LoVo (cell line): ENCODE results near the gene SRSF5.
A peak's percentile ranks its signal among the peaks of the same experiment; 100 is the strongest.
"Not testable (repeated sequence)": the region's sequence is repeated elsewhere in the genome, so short reads cannot be mapped to it uniquely, and the experiment has no call there.

Experiments used
- DNase-seq: peaks from one replicate; pipeline ENCODE4 v3.0.0-alpha.2; 2016; ENCODE audit warnings: low spot score

SRSF5 gene

GRCh38 chr14:69808919-69809808 is 42.2 kb downstream of the SRSF5 start:
- DNase-seq = no peak

DNA sequence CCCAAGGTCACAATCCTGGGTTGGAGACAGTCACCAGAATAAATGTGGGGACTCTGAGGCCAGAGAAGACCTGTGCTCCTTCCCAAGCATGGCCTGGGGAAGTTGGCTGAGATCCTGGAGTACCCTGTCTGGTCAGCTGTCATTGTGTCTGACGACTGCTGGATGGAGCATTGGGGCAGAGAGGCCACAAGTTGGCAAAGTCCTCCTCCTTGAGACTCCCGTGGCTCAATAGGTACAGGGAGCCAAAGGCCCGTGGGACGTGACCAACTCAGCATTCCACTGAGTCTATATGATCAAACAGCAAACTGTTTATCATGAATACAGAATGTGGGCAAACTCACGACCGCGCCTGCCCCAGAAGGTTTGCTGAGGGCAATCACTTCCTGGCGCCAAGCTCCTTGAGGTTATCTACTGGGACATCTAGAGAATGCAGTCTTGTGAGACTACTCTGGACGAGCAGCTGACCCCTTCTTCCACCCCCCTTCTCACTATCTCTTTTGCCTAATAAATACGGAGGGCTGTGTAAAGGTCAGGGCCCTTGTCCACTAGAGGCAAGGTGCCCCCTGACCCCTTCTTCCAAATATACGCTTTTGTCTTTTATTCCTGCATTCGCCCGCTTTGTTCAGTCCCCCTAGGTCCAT is 44.4 kb downstream of the SRSF5 start:
- no peak for DNase-seq

DNA sequence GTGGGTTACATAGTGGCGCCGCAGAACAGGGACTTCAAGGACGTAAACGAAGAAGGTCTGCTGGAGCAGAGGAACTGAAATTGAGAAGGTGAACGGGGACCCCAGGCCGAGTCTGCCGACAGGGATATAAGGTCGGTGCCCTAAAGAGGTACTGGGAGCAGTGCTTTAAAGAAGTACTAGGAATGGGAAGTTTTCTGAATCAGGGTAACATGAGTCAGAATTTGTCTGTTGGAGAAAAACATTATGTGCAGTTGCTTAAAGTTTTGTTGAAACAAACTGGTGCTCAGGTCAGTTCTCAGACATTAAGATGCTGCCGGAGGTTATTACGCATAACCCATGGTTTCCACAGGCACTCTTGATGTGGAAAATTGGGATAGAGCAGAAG is 44.9 kb downstream of the SRSF5 start:
- no peak for DNase-seq

GRCh38 chr14:69812711-69813110 is 45.8 kb downstream of the SRSF5 start:
- no peak for DNase-seq

GRCh38 chr14:69813346-69813745 is 46.4 kb downstream of the SRSF5 start:
- DNase-seq = not testable (repeated sequence)

GRCh38 chr14:69814397-69814796 is 47.5 kb downstream of the SRSF5 start:
- DNase-seq = no peak

GRCh38 chr14:69815556-69815955 is 48.6 kb downstream of the SRSF5 start:
- no peak for DNase-seq

- no peak for DNase-seq
Observed at GRCh38 chr14:69816216-69816615, 49.3 kb downstream of the SRSF5 start.

GRCh38 chr14:69818758-69819191 is 51.8 kb downstream of the SRSF5 start:
- DNase-seq = peak; percentile 58

DNA sequence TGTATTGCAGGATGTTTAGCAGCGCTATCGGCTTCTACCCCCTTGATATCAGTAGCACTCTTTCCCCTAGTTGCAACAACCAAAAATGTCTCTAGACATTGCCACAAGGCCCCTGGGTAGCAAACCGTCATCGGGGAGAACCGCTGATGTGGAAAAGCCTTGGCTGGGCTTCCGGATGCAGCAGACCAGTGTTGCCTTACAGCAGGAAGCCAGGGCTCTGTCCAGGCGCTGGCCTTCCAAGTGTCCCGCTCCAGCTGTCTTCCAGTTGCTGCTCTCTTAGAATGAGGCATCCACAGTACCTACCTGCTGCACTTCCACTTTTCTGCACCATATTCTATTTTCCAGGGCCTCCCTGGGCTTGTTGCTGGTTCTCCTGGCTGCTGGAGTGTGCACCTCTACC is 52.7 kb downstream of the SRSF5 start:
- no peak for DNase-seq

DNA sequence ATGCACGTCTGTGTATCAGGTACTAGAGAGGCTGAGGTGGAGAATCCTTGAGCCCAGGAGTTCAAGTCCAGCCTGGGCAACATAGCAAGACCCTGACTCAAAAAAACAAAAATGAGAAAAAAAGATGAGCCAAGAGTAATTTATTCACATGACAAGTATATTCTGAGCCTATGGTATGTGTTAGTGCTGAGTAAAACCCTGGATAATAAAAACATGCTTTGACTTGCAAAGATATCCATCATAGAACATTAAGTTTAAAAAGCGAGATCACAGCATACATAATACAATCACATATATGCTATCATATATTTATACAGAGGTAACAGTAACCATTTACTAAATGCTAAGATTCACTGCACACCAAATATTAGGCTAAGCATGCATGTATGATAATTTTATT is 54.0 kb downstream of the SRSF5 start:
- DNase-seq = no peak
